ENCODE results near the gene TOM1L2. TPM values are rescaled to one million over a fixed set of nuclear protein-coding genes. Genes with fewer than 3 reads are reported as not detected.

The TOM1L2 gene
- total RNA-seq, 1 experiment from 2014 or later, result 77.1 TPM

- no peak for DNase-seq (ENCODE audit: low spot score)
- in situ Hi-C loops (cut with HindIII; ENCODE audit: low sequenced_read_pairs), result no loop called here
These were observed 177.8 kb downstream of the TOM1L2 start for GRCh38 chr17:17794382-17794781.

Other genes with a start within 250 kb of the TOM1L2 start
- gene SREBF1, start 135.4 kb downstream of the TOM1L2 start, total RNA-seq (2014; rRNA removed; shearing (Covaris generic)), result 116 and 155 TPM in 2 replicates
- gene DRC3, start 462 bp upstream of the TOM1L2 start, total RNA-seq (2014; rRNA removed; shearing (Covaris generic)), result 0.31 and 1.0 TPM in 2 replicates
- gene ATPAF2, start 66.8 kb upstream of the TOM1L2 start, total RNA-seq (2014; rRNA removed; shearing (Covaris generic)), result 78.5 and 84.5 TPM in 2 replicates
- 6.7 and 10.8 TPM in 2 replicates for gene GID4, start 67.0 kb upstream of the TOM1L2 start, total RNA-seq (2014; rRNA removed; shearing (Covaris generic))
- 33.2 and 41.0 TPM in 2 replicates for gene DRG2, start 115.5 kb upstream of the TOM1L2 start, total RNA-seq (2014; rRNA removed; shearing (Covaris generic))
- gene MYO15A, start 136.4 kb upstream of the TOM1L2 start, total RNA-seq (2014; rRNA removed; shearing (Covaris generic)), result not detected in 2 replicates
- 85.0 and 116 TPM in 2 replicates for gene ALKBH5, start 211.4 kb upstream of the TOM1L2 start, total RNA-seq (2014; rRNA removed; shearing (Covaris generic))